HepG2 (cell line): ENCODE measurements around the gene TEDC1. TPM values are rescaled to one million over a fixed set of nuclear protein-coding genes. Genes with fewer than 3 reads are reported as not detected.
A peak's percentile ranks its signal among the peaks of the same experiment; 100 is the strongest.

ENCODE experiments used
- ATF7 ChIP-seq, 2 experiments: fragments of 450-650 bp in 1 of 2; sonication (generic) in 1 of 2; formaldehyde crosslinking in 1 of 2; IDR thresholded peaks; 2 replicates each; pipeline versions ENCODE4 v1.4.0 to v1.6.1; 2016 to 2020; ENCODE audit warnings: antibody characterized with exemption in 1 of 2, mild to moderate bottlenecking in 1 of 2, missing genetic modification reagents in 1 of 2
- DBP ChIP-seq: sonication (generic); formaldehyde crosslinking; IDR thresholded peaks from 2 replicates; pipeline ENCODE4 v1.4.0; 2020; ENCODE audit warnings: missing genetic modification reagents; ENCODE audit errors: not compliant biosample characterization
- KAT7 ChIP-seq: IDR thresholded peaks from 2 replicates; pipeline ENCODE4 v1.6.1; 2018; ENCODE audit warnings: borderline replicate concordance, missing compliant biosample characterization
- NFE2L2 ChIP-seq: fragments of 150-350 bp; IDR thresholded peaks from 2 replicates; pipeline ENCODE4 v1.6.1; 2014; ENCODE audit warnings: low read length
- PITX1 ChIP-seq: sonication (generic); formaldehyde crosslinking; IDR thresholded peaks from 2 replicates; pipeline ENCODE4 v1.5.1; 2020; ENCODE audit warnings: mild to moderate bottlenecking, missing genetic modification reagents
- RERE ChIP-seq: IDR thresholded peaks from 2 replicates; pipeline ENCODE4 v1.6.1; 2016; ENCODE audit warnings: low read depth, missing genetic modification reagents, missing compliant biosample characterization
- REST ChIP-seq, 2 experiments: IDR thresholded peaks; 2 replicates each; pipeline ENCODE4 v1.6.1; 2011 to 2012; ENCODE audit warnings: low read length in 2 of 2, borderline replicate concordance in 1 of 2, low read depth in 1 of 2, mild to moderate bottlenecking in 1 of 2, moderate library complexity in 1 of 2
- SMAD3 ChIP-seq: sonication (generic); formaldehyde crosslinking; IDR thresholded peaks from 2 replicates; pipeline ENCODE4 v1.4.0; 2020; ENCODE audit warnings: missing genetic modification reagents
- SMYD3 ChIP-seq: sonication (generic); formaldehyde crosslinking; IDR thresholded peaks from 2 replicates; pipeline ENCODE4 v1.8.1; 2023; ENCODE audit warnings: mild to moderate bottlenecking, missing genetic modification reagents
- SOX5 ChIP-seq: IDR thresholded peaks from 2 replicates; pipeline ENCODE4 v1.6.1; 2016; ENCODE audit warnings: borderline replicate concordance
- THAP11 ChIP-seq: IDR thresholded peaks from 2 replicates; pipeline ENCODE4 v1.6.1; 2016; ENCODE audit warnings: missing biosample characterization, missing genetic modification reagents
- TMF1 ChIP-seq: sonication (generic); formaldehyde crosslinking; IDR thresholded peaks from 2 replicates; pipeline ENCODE4 v1.8.1; 2022; ENCODE audit warnings: low read depth, missing genetic modification reagents
- ZFYVE20 ChIP-seq: sonication (generic); formaldehyde crosslinking; IDR thresholded peaks from 2 replicates; pipeline ENCODE4 v1.8.0; 2023; ENCODE audit warnings: low read depth, mild to moderate bottlenecking, moderate library complexity, missing genetic modification reagents, borderline replicate concordance
- ZNF430 ChIP-seq: sonication (generic); formaldehyde crosslinking; IDR thresholded peaks from 2 replicates; pipeline ENCODE4 v1.9.0; 2021; ENCODE audit warnings: mild to moderate bottlenecking, missing genetic modification reagents
- ZNF549 ChIP-seq: sonication (generic); formaldehyde crosslinking; IDR thresholded peaks from 2 replicates; pipeline ENCODE4 v1.5.0; 2020; ENCODE audit warnings: missing genetic modification reagents
- ZNF670 ChIP-seq: sonication (generic); formaldehyde crosslinking; IDR thresholded peaks from 2 replicates; pipeline ENCODE4 v1.8.0; 2022; ENCODE audit warnings: mild to moderate bottlenecking, missing genetic modification reagents, borderline replicate concordance
- ZNF780A ChIP-seq: sonication (generic); formaldehyde crosslinking; IDR thresholded peaks from 2 replicates; pipeline ENCODE4 v1.8.0; 2022; ENCODE audit warnings: mild to moderate bottlenecking, missing genetic modification reagents, moderate library complexity
- polyA plus RNA-seq, 8 experiments: library from polyadenylated mRNA; depleted of rRNA in 3 of 8; stranded (reverse) in 7 of 8; unstranded in 1 of 8; fragments of >200 nt; fragmentation: Illumina TruSeq in 4 of 8; extraction: Trizol in 4 of 8; gene quantifications; 2 replicates each; pipeline versions ENCODE4 v1.2.1 to v1.2.3, GENCODE V29; 2011 to 2016; ENCODE audit warnings: low read depth in 4 of 8, missing spikeins in 1 of 8, mixed read lengths in 1 of 8; ENCODE audit not compliant: insufficient read depth in 1 of 8
- total RNA-seq, 5 experiments: library from RNA; depleted of rRNA; stranded (reverse); fragments of >200 nt; fragmentation: Illumina TruSeq; extraction: Trizol; gene quantifications; 2 replicates each; pipeline ENCODE4 v1.2.3, GENCODE V29; 2016; ENCODE audit warnings: low read depth in 1 of 5
- TF ChIP-seq, protein P1 (sequence below): sonication (generic); formaldehyde crosslinking; IDR thresholded peaks from 2 replicates; pipeline ENCODE4 v1.8.1; 2023; ENCODE audit warnings: mild to moderate bottlenecking, moderate library complexity, missing genetic modification reagents

Gene TEDC1
- total and polyA plus RNA-seq, 2 of the 13 experiments (the other 11 are each of a cell fraction or from before 2014, with no cell fraction given) = 5.7 to 27.4 TPM

- no peak for TF ChIP-seq REST (IDR thresholded peaks at IDR 0.05; ENCODE audit: borderline replicate concordance in 1 of 2, low read depth in 1 of 2, low read length in 2 of 2)
- TF ChIP-seq SOX5 (CRISPR knock-in tag) = peak; percentile 14; the same call in 1 of the 2 replicates
- TF ChIP-seq ZNF549 (CRISPR knock-in tag) = no peak
- TF ChIP-seq KAT7 (CRISPR knock-in tag) = no peak
- no peak for TF ChIP-seq NFE2L2
- 0 out of 2 replicates have a peak, but pooled peaks have one; percentile 36 for TF ChIP-seq ZNF670 (CRISPR knock-in tag)
- TF ChIP-seq RERE (CRISPR knock-in tag) = no peak
- TF ChIP-seq SMAD3 (CRISPR knock-in tag) = no peak
- no peak for TF ChIP-seq ATF7 (IDR thresholded peaks at IDR 0.05)
- no peak; the same call in 1 of the 2 replicates for TF ChIP-seq ATF7 (CRISPR knock-in tag; IDR thresholded peaks at IDR 0.05)
- TF ChIP-seq PITX1 (CRISPR knock-in tag) = no peak
- no peak for TF ChIP-seq ZNF780A
- TF ChIP-seq ZNF430 (CRISPR knock-in tag) = no peak
- TF ChIP-seq SMYD3 (CRISPR knock-in tag) = no peak
- TF ChIP-seq THAP11 (CRISPR knock-in tag) = peak; percentile 57; the same call in 1 of the 2 replicates
- TF ChIP-seq TMF1 (CRISPR knock-in tag) = no peak
- TF ChIP-seq, protein P1, sequence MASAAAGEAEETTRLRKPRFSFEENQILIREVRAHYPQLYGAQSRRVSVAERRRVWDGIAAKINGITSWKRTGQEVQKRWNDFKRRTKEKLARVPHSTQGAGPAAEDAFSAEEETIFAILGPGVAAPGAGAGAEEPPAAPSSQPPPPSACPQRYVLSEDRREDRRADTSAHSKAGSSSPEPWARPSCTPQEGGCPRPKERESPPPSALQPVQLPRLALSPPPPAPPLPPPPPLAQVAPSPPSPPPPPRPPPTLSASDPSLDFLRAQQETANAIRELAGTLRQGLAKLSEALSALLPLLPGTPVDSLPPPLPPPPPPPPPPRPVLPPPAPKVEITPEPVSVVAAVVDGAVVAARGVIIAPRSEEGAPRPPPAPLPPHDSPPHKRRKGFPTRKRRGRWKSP (CRISPR knock-in tag) = peak; percentile 83; the same call in 1 of the 2 replicates
- no peak for TF ChIP-seq DBP
- TF ChIP-seq ZFYVE20 (CRISPR knock-in tag) = no peak
Observed at GRCh38 chr14:105527826-105528585, 37.0 kb downstream of the TEDC1 start (continued).
